ENCODE measurements around the gene SLC23A1.

GRCh38 chr5:139374909-139375308, 8.2 kb downstream of the SLC23A1 start:
- no peak for TF ChIP-seq CTCF (IDR thresholded peaks at IDR 0.05)
- TF ChIP-seq POLR2A (IDR thresholded peaks at IDR 0.05), result no peak
